HG03039 (cell line): Measurements from ENCODE around the gene NLRP8.
"Not testable (repeated sequence)": the region's sequence is repeated elsewhere in the genome, so short reads cannot be mapped to it uniquely, and the experiment has no call there.

Source experiments
- ATAC-seq: cut with Tn5 transposase; IDR thresholded peaks from one replicate; pipeline ENCODE4 v1.9.1; 2021; ENCODE audit warnings: mild to moderate bottlenecking, moderate library complexity; ENCODE audit not compliant: unreplicated experiment

Gene NLRP8

GRCh38 chr19:55962186-55962585 lies 14.6 kb downstream of the NLRP8 start:
- no peak for ATAC-seq

- ATAC-seq = no peak
These were observed 26.4 kb downstream of the NLRP8 start for GRCh38 chr19:55973982-55974381.

GRCh38 chr19:55980415-55980814 lies 32.8 kb downstream of the NLRP8 start:
- no peak for ATAC-seq

- no peak for ATAC-seq
These were observed 37.6 kb downstream of the NLRP8 start for GRCh38 chr19:55985254-55985653.

GRCh38 chr19:55986487-55986886 lies 38.9 kb downstream of the NLRP8 start, which contains the start of gene NLRP5:
NLRP5 (plus strand) TSS chr19:55986775.
- no peak for ATAC-seq

GRCh38 chr19:55990831-55991230 lies 43.2 kb downstream of the NLRP8 start:
- no peak for ATAC-seq

- no peak for ATAC-seq
These were observed 45.9 kb downstream of the NLRP8 start for GRCh38 chr19:55993492-55993891.

- no peak for ATAC-seq
These were observed 67.1 kb downstream of the NLRP8 start for GRCh38 chr19:56014765-56015164.

GRCh38 chr19:56015756-56016155 lies 68.1 kb downstream of the NLRP8 start:
- ATAC-seq = no peak

GRCh38 chr19:56019325-56019724 lies 71.7 kb downstream of the NLRP8 start:
- not testable (repeated sequence) for ATAC-seq

GRCh38 chr19:56020355-56020975 lies 72.8 kb downstream of the NLRP8 start:
- not testable (repeated sequence) for ATAC-seq

GRCh38 chr19:56026769-56027168 lies 79.1 kb downstream of the NLRP8 start:
- ATAC-seq = no peak
